PC-9 (cell line): ENCODE results near the gene TMEM179. TPM values are rescaled to one million over a fixed set of nuclear protein-coding genes. Genes with fewer than 3 reads are reported as not detected.
"Not testable (repeated sequence)": the region's sequence is repeated elsewhere in the genome, so short reads cannot be mapped to it uniquely, and the experiment has no call there.

Source experiments
- Bru-seq: library from RNA; stranded (reverse); fragments of 400-500 nt; gene quantifications from one replicate; lab custom pipeline; 2021; lab: Mats Ljungman, UMichigan
- BruChase-seq, 2 experiments: library from RNA; stranded (reverse); fragments of 400-500 nt; gene quantifications; one replicate each; lab custom pipeline; 2021; lab: Mats Ljungman, UMichigan
- BruUV-seq: library from RNA; stranded (reverse); fragments of 400-500 nt; replicated peaks from 2 replicates; lab custom pipeline; 2021; lab: Mats Ljungman, UMichigan
- CTCF ChIA-PET: fragments of 300-600 bp; sonication (Branson Sonifier 250); formaldehyde crosslinking; loops from one replicate; lab custom pipeline; 2022; ENCODE audit warnings: antibody characterized with exemption; lab: Charles Lee
- POLR2A ChIA-PET: fragments of 300-600 bp; sonication (Branson Sonifier 250); formaldehyde crosslinking; loops from one replicate; lab custom pipeline; 2022; ENCODE audit warnings: antibody characterized with exemption; ENCODE audit not compliant: unreplicated experiment; lab: Charles Lee
- DNase-seq, 2 experiments: peaks; one replicate each; pipeline versions ENCODE4 v3.0.0 to v3.0.0-alpha.2; 2015 to 2022; ENCODE audit warnings: mixed read lengths in 1 of 2
- H2AFZ ChIP-seq: fragments of 200-600 bp; sonication (generic); 2 replicates; pipeline ENCODE4 v1.8.1; 2017; ENCODE audit warnings: antibody characterized with exemption
- H3F3A ChIP-seq: fragments of 200-600 bp; sonication (generic); 2 replicates; pipeline ENCODE4 v1.8.1; 2017; ENCODE audit warnings: antibody characterized with exemption, mild to moderate bottlenecking, low read depth; ENCODE audit not compliant: insufficient read depth
- H3K27ac ChIP-seq: fragments of 200-600 bp; sonication (generic); 2 replicates; pipeline ENCODE4 v1.6.1; 2016; ENCODE audit warnings: mixed run types
- H3K27me3 ChIP-seq: fragments of 200-600 bp; sonication (generic); 2 replicates; pipeline ENCODE4 v1.6.1; 2016; ENCODE audit warnings: low read depth, mixed run types; ENCODE audit not compliant: insufficient read depth
- H3K36me3 ChIP-seq: fragments of 200-600 bp; sonication (generic); 2 replicates; pipeline ENCODE4 v1.6.1; 2016; ENCODE audit warnings: low read depth, mixed run types
- H3K4me1 ChIP-seq: fragments of 200-600 bp; sonication (generic); replicated peaks from 2 replicates; pipeline ENCODE4 v1.6.1; 2016; ENCODE audit warnings: mixed run types; ENCODE audit not compliant: insufficient read depth
- H3K4me2 ChIP-seq: fragments of 200-600 bp; sonication (generic); 2 replicates; pipeline ENCODE4 v1.6.1; 2017; ENCODE audit warnings: mixed run types
- H3K4me3 ChIP-seq: fragments of 200-600 bp; sonication (generic); 2 replicates; pipeline ENCODE4 v1.6.1; 2016; ENCODE audit warnings: mixed run types
- H3K79me2 ChIP-seq: fragments of 200-600 bp; sonication (generic); 2 replicates; pipeline ENCODE4 v1.6.1; 2017; ENCODE audit warnings: low read depth, mixed run types
- H3K9me2 ChIP-seq: fragments of 200-600 bp; sonication (generic); 2 replicates; pipeline ENCODE4 v1.8.1; 2017; ENCODE audit warnings: mild to moderate bottlenecking; ENCODE audit not compliant: insufficient read depth
- H3K9me3 ChIP-seq: fragments of 200-600 bp; sonication (generic); 2 replicates; pipeline ENCODE4 v1.8.1; 2016; ENCODE audit warnings: low read depth; ENCODE audit not compliant: insufficient read depth
- H4K20me1 ChIP-seq: fragments of 200-600 bp; sonication (generic); 2 replicates; pipeline ENCODE4 v1.8.1; 2017; ENCODE audit not compliant: insufficient read depth
- CTCF ChIP-seq: fragments of 200-600 bp; sonication (generic); conservative IDR thresholded peaks from 2 replicates; pipeline ENCODE4 v1.6.1; 2017; ENCODE audit warnings: mixed run types, antibody characterized with exemption, mild to moderate bottlenecking, moderate library complexity
- EZH2 ChIP-seq: fragments of 200-600 bp; sonication (generic); IDR thresholded peaks from 2 replicates; pipeline ENCODE4 v1.8.0; 2017; ENCODE audit warnings: antibody characterized with exemption, low read depth
- intact Hi-C: fragments of 100-400 bp; cut with micrococcal nuclease; formaldehyde crosslinking; loops from one replicate; pipeline ENCODE4 v1.10.0; 2022; ENCODE audit not compliant: unreplicated experiment
- long read RNA-seq: library from polyadenylated mRNA; stranded (forward); transcript quantifications from one replicate; pipeline ENCODE4 v2.0.0, GENCODE V29; 2022
- total RNA-seq: library from RNA; stranded (reverse); gene quantifications from 2 replicates; pipeline ENCODE4 v1.2.3, GENCODE V29; 2021

TMEM179 gene
- not detected in 2 replicates for total RNA-seq
- Bru-seq, nascent RNA = not detected
- BruChase-seq, experiment 1, labeled RNA remaining after a 2-hour chase = percentile 5 among the genes with signal in this experiment
- BruChase-seq, experiment 2, labeled RNA remaining after a 6-hour chase = not detected
- long read RNA-seq = 0 reads

GRCh38 chr14:104604458-104605449 is at the start of gene TMEM179:
TMEM179 (minus strand) TSS chr14:104604772; CDS start chr14:104604741, 31 bp downstream.
- intact Hi-C loops = no loop called here
- Histone ChIP-seq H3K4me3 (no peak within 1 kb of the TSS), H3K27me3 (peaks cover 85% of the 10 kb centered on the region), H3K27ac (no peak within 1 kb of the TSS), H3K79me2 (no peaks in the 10 kb centered on the region), H2AFZ (no peak within 1 kb of the TSS), H3K4me2 (no peak within 1 kb of the TSS), H3K9me2 (no peaks in the 10 kb centered on the region), H4K20me1 (0 out of 2 replicates have a peak, but pooled peaks cover 1% of the 10 kb centered on the region), H3F3A (no peaks in the 10 kb centered on the region), H3K9me3 (no peaks in the 10 kb centered on the region), H3K4me1 (no peaks in the 10 kb centered on the region), H3K36me3 (no peaks in the 10 kb centered on the region)
- ChIA-PET POLR2A (no interaction called here), CTCF (no interaction called here)
- no TSS peak for BruUV-seq
- TF ChIP-seq EZH2 (no peak), CTCF (no peak)
- no peak for DNase-seq

DNA sequence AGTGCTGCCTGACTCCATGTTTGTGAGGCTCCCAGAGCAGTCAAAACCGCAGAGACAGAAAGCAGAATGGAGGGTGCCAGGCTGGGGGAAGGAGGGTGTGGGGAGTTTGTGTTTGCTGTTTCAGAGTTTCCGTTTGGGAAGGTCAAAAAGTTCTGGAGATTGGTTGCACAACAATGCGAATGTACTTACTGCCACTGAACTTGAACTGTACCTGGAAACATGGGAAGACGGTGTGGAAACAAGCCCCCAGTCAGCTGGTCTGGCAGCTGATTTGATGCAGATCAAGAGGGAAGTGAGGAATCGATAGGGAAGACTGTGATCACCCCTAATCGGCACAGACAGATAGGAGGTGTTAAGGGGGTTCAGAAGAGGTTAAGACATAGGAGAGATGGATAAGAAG is 49.5 kb upstream of the TMEM179 start:
- Histone ChIP-seq H2AFZ (no peak overlapping the region), H3K9me2 (no peaks in the 10 kb centered on the region), H3K4me1 (no peaks in the 10 kb centered on the region), H3K27ac (no peak overlapping the region), H3K9me3 (no peaks in the 10 kb centered on the region), H3K4me2 (no peak overlapping the region), H3K36me3 (no peaks in the 10 kb centered on the region), H3F3A (no peaks in the 10 kb centered on the region), H3K27me3 (peaks cover 26% of the 10 kb centered on the region), H3K4me3 (no peak overlapping the region), H4K20me1 (no peaks in the 10 kb centered on the region), H3K79me2 (no peaks in the 10 kb centered on the region)
- no TSS peak for BruUV-seq
- POLR2A ChIA-PET = no interaction called here
- CTCF ChIA-PET = no interaction called here
- DNase-seq = no peak
- intact Hi-C loops = loop anchor here (5.0 kb wide), 1 partner anchor 53 kb away; no protein-coding TSS in a partner anchor
- TF ChIP-seq CTCF (no peak), EZH2 (no peak)

GRCh38 chr14:104653130-104653920 is 48.8 kb upstream of the TMEM179 start:
- DNase-seq, H3K36me3 ChIP-seq, H3K27ac ChIP-seq, H3K4me1 ChIP-seq, H3F3A ChIP-seq, H3K79me2 ChIP-seq, H3K4me3 ChIP-seq, CTCF ChIA-PET, H3K4me2 ChIP-seq, H2AFZ ChIP-seq, H4K20me1 ChIP-seq, H3K9me3 ChIP-seq, H3K9me2 ChIP-seq, POLR2A ChIA-PET, BruUV-seq: not testable (repeated sequence)
- intact Hi-C loops = loop anchor here (5.0 kb wide), 1 partner anchor 54 kb away; no protein-coding TSS in a partner anchor
- H3K27me3 ChIP-seq = peaks cover 20% of the 10 kb centered on the region
